ENCODE measurements around the gene FBXL13. TPM values are rescaled to one million over a fixed set of nuclear protein-coding genes. Genes with fewer than 3 reads are reported as not detected.

The FBXL13 gene
- total RNA-seq, 1 donor, result 2.2 TPM

DNA sequence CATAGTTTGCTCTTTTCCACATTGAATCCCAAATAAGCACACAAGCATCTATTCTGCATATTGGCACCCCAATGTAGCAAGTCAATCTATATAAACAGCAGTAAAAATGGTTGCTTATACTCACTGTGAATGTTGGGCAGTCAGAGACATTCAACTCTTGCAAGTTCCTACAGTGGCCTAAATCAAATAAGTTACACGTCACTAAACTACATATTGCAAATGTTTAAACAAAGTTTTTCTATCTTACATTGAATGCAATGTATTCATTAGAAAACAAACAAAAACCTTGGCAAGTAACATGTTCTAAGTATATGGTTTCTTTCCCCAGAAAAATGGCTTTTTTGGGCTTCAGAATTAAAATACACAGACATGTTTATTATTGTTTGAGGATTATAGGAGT lies 142.8 kb downstream of the FBXL13 start:
- Histone ChIP-seq H3K4me1 (ENCODE audit: insufficient read depth, low read length) (peaks cover 7% of the 10 kb centered on the region), H3K79me2 (ENCODE audit: insufficient read depth, low read length) (no peaks in the 10 kb centered on the region), H3K4me2 (ENCODE audit: insufficient read depth, low read length) (no peak overlapping the region), H3K36me3 (ENCODE audit: insufficient read depth, low read length) (peaks cover 5% of the 10 kb centered on the region), H3K9me3 (ENCODE audit: low read depth, low read length) (no peaks in the 10 kb centered on the region), H3K4me3 (ENCODE audit: insufficient read depth, low read length) (no peak overlapping the region), H3K27me3 (ENCODE audit: insufficient read depth, low read length) (no peaks in the 10 kb centered on the region), H4K20me1 (ENCODE audit: insufficient read depth, low read length) (no peaks in the 10 kb centered on the region), H3K27ac (ENCODE audit: low read depth, low read length) (no peak overlapping the region), H2AFZ (ENCODE audit: low read length) (no peak overlapping the region)
- TF ChIP-seq, protein P1, sequence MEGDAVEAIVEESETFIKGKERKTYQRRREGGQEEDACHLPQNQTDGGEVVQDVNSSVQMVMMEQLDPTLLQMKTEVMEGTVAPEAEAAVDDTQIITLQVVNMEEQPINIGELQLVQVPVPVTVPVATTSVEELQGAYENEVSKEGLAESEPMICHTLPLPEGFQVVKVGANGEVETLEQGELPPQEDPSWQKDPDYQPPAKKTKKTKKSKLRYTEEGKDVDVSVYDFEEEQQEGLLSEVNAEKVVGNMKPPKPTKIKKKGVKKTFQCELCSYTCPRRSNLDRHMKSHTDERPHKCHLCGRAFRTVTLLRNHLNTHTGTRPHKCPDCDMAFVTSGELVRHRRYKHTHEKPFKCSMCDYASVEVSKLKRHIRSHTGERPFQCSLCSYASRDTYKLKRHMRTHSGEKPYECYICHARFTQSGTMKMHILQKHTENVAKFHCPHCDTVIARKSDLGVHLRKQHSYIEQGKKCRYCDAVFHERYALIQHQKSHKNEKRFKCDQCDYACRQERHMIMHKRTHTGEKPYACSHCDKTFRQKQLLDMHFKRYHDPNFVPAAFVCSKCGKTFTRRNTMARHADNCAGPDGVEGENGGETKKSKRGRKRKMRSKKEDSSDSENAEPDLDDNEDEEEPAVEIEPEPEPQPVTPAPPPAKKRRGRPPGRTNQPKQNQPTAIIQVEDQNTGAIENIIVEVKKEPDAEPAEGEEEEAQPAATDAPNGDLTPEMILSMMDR (IDR thresholded peaks at IDR 0.05; ENCODE audit: extremely low read depth, low read depth, low read length), result no peak
- no peak for DNase-seq (ENCODE audit: insufficient read length, low spot score, missing footprints)

DNA sequence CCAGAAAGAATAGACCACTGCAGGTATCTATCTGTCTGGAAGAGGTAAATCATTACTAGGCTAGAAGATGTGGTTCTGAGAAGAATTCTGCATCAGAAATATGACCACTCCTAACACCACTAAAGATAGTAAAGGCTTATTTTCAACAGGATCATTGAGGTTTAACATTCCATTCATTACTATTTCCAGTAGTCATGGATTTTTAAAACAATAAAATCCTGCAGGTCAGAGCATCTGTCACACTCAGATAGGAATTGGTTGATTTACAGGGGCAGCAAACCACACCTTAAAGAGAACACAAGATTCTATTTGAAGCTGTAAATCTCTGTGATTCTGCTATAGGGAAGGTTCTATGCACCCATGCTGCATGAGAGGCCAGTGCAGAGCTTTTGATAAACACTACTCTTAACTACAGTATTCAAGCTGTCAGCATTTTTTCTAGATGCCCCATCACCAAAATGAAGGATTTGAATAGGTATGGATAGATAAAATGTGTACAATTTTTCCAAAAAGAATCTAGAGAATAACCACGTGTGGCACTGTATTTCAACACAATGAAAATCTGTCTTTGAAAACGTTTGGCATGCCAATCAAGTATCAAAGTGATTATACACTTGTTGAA lies 147.2 kb downstream of the FBXL13 start:
- Histone ChIP-seq H3K27me3 (ENCODE audit: insufficient read depth, low read length) (no peaks in the 10 kb centered on the region), H3K79me2 (ENCODE audit: insufficient read depth, low read length) (no peaks in the 10 kb centered on the region), H3K4me1 (ENCODE audit: insufficient read depth, low read length) (peaks cover 18% of the 10 kb centered on the region), H3K36me3 (ENCODE audit: insufficient read depth, low read length) (no peaks in the 10 kb centered on the region), H3K9me3 (ENCODE audit: low read depth, low read length) (no peaks in the 10 kb centered on the region), H4K20me1 (ENCODE audit: insufficient read depth, low read length) (no peaks in the 10 kb centered on the region), H2AFZ (ENCODE audit: low read length) (no peak overlapping the region), H3K27ac (ENCODE audit: low read depth, low read length) (no peak overlapping the region), H3K4me2 (ENCODE audit: insufficient read depth, low read length) (no peak overlapping the region), H3K4me3 (ENCODE audit: insufficient read depth, low read length) (no peak overlapping the region)
- DNase-seq (ENCODE audit: insufficient read length, low spot score, missing footprints), result peak; percentile 37
- TF ChIP-seq, protein P1 (IDR thresholded peaks at IDR 0.05; ENCODE audit: extremely low read depth, low read depth, low read length), result no peak

GRCh38 chr7:102926783-102927140 lies 147.8 kb downstream of the FBXL13 start:
- TF ChIP-seq, protein P1 (IDR thresholded peaks at IDR 0.05; ENCODE audit: extremely low read depth, low read depth, low read length), result no peak
- Histone ChIP-seq H3K27me3 (ENCODE audit: insufficient read depth, low read length) (no peaks in the 10 kb centered on the region), H3K36me3 (ENCODE audit: insufficient read depth, low read length) (no peaks in the 10 kb centered on the region), H3K9me3 (ENCODE audit: low read depth, low read length) (no peaks in the 10 kb centered on the region), H3K4me3 (ENCODE audit: insufficient read depth, low read length) (no peak overlapping the region), H3K4me2 (ENCODE audit: insufficient read depth, low read length) (no peak overlapping the region), H3K79me2 (ENCODE audit: insufficient read depth, low read length) (no peaks in the 10 kb centered on the region), H4K20me1 (ENCODE audit: insufficient read depth, low read length) (no peaks in the 10 kb centered on the region), H3K27ac (ENCODE audit: low read depth, low read length) (no peak overlapping the region), H3K4me1 (ENCODE audit: insufficient read depth, low read length) (peaks cover 18% of the 10 kb centered on the region), H2AFZ (ENCODE audit: low read length) (no peak overlapping the region)
- DNase-seq (ENCODE audit: insufficient read length, low spot score, missing footprints), result no peak

DNA sequence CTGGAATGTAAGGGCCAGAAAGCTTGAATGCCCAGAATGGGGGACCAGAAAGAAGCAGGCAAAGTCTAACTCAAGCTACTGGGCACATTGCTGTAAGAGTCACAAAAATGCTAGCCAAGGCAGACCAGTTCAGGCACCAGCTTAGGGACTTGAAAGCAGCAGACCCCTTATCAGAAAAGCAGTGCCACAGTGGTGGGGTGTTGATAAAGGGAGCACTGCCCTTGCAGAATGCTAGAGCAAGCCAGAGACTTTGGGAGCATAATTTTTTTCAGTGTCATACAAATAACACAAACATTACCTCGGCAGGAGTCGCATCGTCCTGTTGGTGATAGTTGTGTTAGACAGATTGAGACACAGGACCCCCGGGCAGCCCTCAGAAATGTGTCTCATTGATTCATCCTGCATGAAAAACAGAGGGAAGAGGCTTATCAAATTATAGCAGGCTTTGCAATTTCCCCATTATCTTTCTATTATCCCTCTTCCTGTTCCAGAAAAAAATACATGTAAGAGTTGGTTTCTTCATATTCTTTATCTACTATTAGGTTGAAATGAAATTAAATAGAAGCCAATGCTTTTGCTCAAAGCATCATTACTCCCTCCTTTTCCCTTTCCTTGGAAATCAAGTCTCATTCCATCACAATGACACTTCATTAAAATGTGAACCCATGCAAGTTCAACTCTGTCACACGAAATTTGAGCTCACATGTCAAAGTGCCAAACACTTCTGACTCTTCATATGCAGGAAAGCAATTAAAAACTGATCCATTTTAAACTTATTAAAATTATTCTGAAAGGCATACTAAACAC lies 148.4 kb downstream of the FBXL13 start:
- Histone ChIP-seq H3K4me3 (ENCODE audit: insufficient read depth, low read length) (no peak overlapping the region), H3K9me3 (ENCODE audit: low read depth, low read length) (no peaks in the 10 kb centered on the region), H3K27me3 (ENCODE audit: insufficient read depth, low read length) (no peaks in the 10 kb centered on the region), H3K36me3 (ENCODE audit: insufficient read depth, low read length) (no peaks in the 10 kb centered on the region), H3K79me2 (ENCODE audit: insufficient read depth, low read length) (no peaks in the 10 kb centered on the region), H4K20me1 (ENCODE audit: insufficient read depth, low read length) (no peaks in the 10 kb centered on the region), H2AFZ (ENCODE audit: low read length) (peak overlapping the region; percentile 7), H3K4me1 (ENCODE audit: insufficient read depth, low read length) (peaks cover 18% of the 10 kb centered on the region), H3K27ac (ENCODE audit: low read depth, low read length) (peak overlapping the region; percentile 33), H3K4me2 (ENCODE audit: insufficient read depth, low read length) (no peak overlapping the region)
- TF ChIP-seq, protein P1 (IDR thresholded peaks at IDR 0.05; ENCODE audit: extremely low read depth, low read depth, low read length), result no peak
- DNase-seq (ENCODE audit: insufficient read length, low spot score, missing footprints), result no peak

Measured in osteoblast (primary cell).